GM19328 (cell line): Measurements from ENCODE around the gene AGAP9.
"Not testable (repeated sequence)": the region's sequence is repeated elsewhere in the genome, so short reads cannot be mapped to it uniquely, and the experiment has no call there.

Experiments used
- ATAC-seq: cut with Tn5 transposase; IDR thresholded peaks from one replicate; pipeline ENCODE4 v1.9.1; 2021; ENCODE audit warnings: mild to moderate bottlenecking, moderate library complexity; ENCODE audit not compliant: unreplicated experiment

The AGAP9 gene

GRCh38 chr10:47523475-47523874 lies at the start of gene AGAP9:
TSS of gene AGAP9 (minus strand) at chr10:47523638. CDS start at chr10:47523526, 112 bp downstream.
- not testable (repeated sequence) for ATAC-seq

GRCh38 chr10:47571138-47571912 lies 47.9 kb upstream of the AGAP9 start:
- not testable (repeated sequence) for ATAC-seq

GRCh38 chr10:47566757-47567156 lies 43.3 kb upstream of the AGAP9 start:
- ATAC-seq: not testable (repeated sequence)

GRCh38 chr10:47566108-47566699 lies 42.8 kb upstream of the AGAP9 start:
- ATAC-seq: not testable (repeated sequence)

- not testable (repeated sequence) for ATAC-seq
Observed at GRCh38 chr10:47565517-47565920, 42.1 kb upstream of the AGAP9 start.

- not testable (repeated sequence) for ATAC-seq
Observed at GRCh38 chr10:47564953-47565352, 41.5 kb upstream of the AGAP9 start.

GRCh38 chr10:47564318-47564717 lies 40.9 kb upstream of the AGAP9 start:
- ATAC-seq: not testable (repeated sequence)

GRCh38 chr10:47560452-47560851 lies 37.0 kb upstream of the AGAP9 start:
- not testable (repeated sequence) for ATAC-seq

- not testable (repeated sequence) for ATAC-seq
Observed at GRCh38 chr10:47559718-47560308, 36.4 kb upstream of the AGAP9 start.

GRCh38 chr10:47558109-47558508 lies 34.7 kb upstream of the AGAP9 start:
- ATAC-seq: not testable (repeated sequence)

- not testable (repeated sequence) for ATAC-seq
Observed at GRCh38 chr10:47557616-47558015, 34.2 kb upstream of the AGAP9 start.

- not testable (repeated sequence) for ATAC-seq
Observed at GRCh38 chr10:47555334-47555733, 31.9 kb upstream of the AGAP9 start.

GRCh38 chr10:47554552-47554951 lies 31.1 kb upstream of the AGAP9 start:
- not testable (repeated sequence) for ATAC-seq

- ATAC-seq: not testable (repeated sequence)
Observed at GRCh38 chr10:47553860-47554247, 30.4 kb upstream of the AGAP9 start.

- peak; percentile 90 for ATAC-seq
Observed at GRCh38 chr10:47553214-47553859, 29.9 kb upstream of the AGAP9 start.

GRCh38 chr10:47552719-47553118 lies 29.3 kb upstream of the AGAP9 start:
- ATAC-seq: peak; percentile 39

GRCh38 chr10:47547286-47547685 lies 23.8 kb upstream of the AGAP9 start:
- not testable (repeated sequence) for ATAC-seq

GRCh38 chr10:47536430-47536829 lies 13.0 kb upstream of the AGAP9 start:
- not testable (repeated sequence) for ATAC-seq

- not testable (repeated sequence) for ATAC-seq
Observed at GRCh38 chr10:47502313-47502712, 21.1 kb downstream of the AGAP9 start.

- not testable (repeated sequence) for ATAC-seq
Observed at GRCh38 chr10:47494226-47494625, 29.2 kb downstream of the AGAP9 start.

- ATAC-seq: not testable (repeated sequence)
Observed at GRCh38 chr10:47491600-47491999, 31.8 kb downstream of the AGAP9 start, which contains the start of gene FAM25G. TSS of gene FAM25G (minus strand) at chr10:47491700. CDS start at chr10:47491674, 26 bp downstream.
